GM12873 (cell line): ENCODE data around the gene IPP.

Source experiments
- CTCF ChIP-seq: IDR thresholded peaks from 2 replicates; pipeline ENCODE4 v1.5.1; 2012; ENCODE audit warnings: low read depth, mild to moderate bottlenecking, moderate library complexity, low read length, control low read depth; ENCODE audit not compliant: insufficient read depth; ENCODE audit errors: missing control alignments

Gene IPP

GRCh38 chr1:45685308-45686014 lies 65.0 kb downstream of the IPP start:
- TF ChIP-seq CTCF = no peak

- TF ChIP-seq CTCF = no peak
These were observed 66.1 kb downstream of the IPP start for GRCh38 chr1:45684402-45684801.

GRCh38 chr1:45682942-45683341 lies 67.5 kb downstream of the IPP start:
- TF ChIP-seq CTCF = no peak

- no peak for TF ChIP-seq CTCF
These were observed 71.3 kb downstream of the IPP start for GRCh38 chr1:45679123-45679522.

GRCh38 chr1:45678489-45678888 lies 72.0 kb downstream of the IPP start:
- TF ChIP-seq CTCF = no peak

- TF ChIP-seq CTCF = no peak
These were observed 72.7 kb downstream of the IPP start for GRCh38 chr1:45677751-45678245.

GRCh38 chr1:45674478-45674877 lies 76.0 kb downstream of the IPP start:
- no peak for TF ChIP-seq CTCF

- TF ChIP-seq CTCF = no peak
These were observed 76.5 kb downstream of the IPP start for GRCh38 chr1:45673956-45674355.
